Erythroblast (primary cell): Measurements from ENCODE around the gene TBX6.

Experiments
- GATA1 ChIP-seq: IDR thresholded peaks from 2 replicates; pipeline ENCODE4 v1.6.1; 2011; ENCODE audit warnings: low read depth, mild to moderate bottlenecking, control low read depth, low read length, moderate library complexity
- POLR2A ChIP-seq: IDR thresholded peaks from 2 replicates; pipeline ENCODE4 v1.6.1; 2011; ENCODE audit warnings: mild to moderate bottlenecking, low read length

GRCh38 chr16:30122604-30123160, 31.0 kb upstream of the TBX6 start:
- TF ChIP-seq POLR2A, result no peak
- TF ChIP-seq GATA1, result no peak
